ENCODE results near the gene NEDD9.

NEDD9 gene

GRCh38 chr6:11230158-11231107 is 2.0 kb downstream of the NEDD9 start (continued):
- TF ChIP-seq CREB5 (CRISPR knock-in tag; IDR thresholded peaks at IDR 0.05; ENCODE audit: low read depth) (no peak), TSHZ2 (CRISPR knock-in tag; IDR thresholded peaks at IDR 0.05) (no peak), CSRNP3 (CRISPR knock-in tag; IDR thresholded peaks at IDR 0.05) (no peak), ESRRG (CRISPR knock-in tag; IDR thresholded peaks at IDR 0.05) (no peak), ZNF8 (CRISPR knock-in tag; IDR thresholded peaks at IDR 0.05) (no peak), TOX (CRISPR knock-in tag; IDR thresholded peaks at IDR 0.05; ENCODE audit: borderline replicate concordance) (no peak)

- no peak for ATAC-seq
- TF ChIP-seq TSHZ2 (CRISPR knock-in tag; IDR thresholded peaks at IDR 0.05) (no peak), PPARA (CRISPR knock-in tag; IDR thresholded peaks at IDR 0.05; ENCODE audit: borderline replicate concordance) (no peak), GLIS3 (CRISPR knock-in tag; IDR thresholded peaks at IDR 0.05) (no peak), POU6F1 (CRISPR knock-in tag; IDR thresholded peaks at IDR 0.05; ENCODE audit: borderline replicate concordance, low read depth) (no peak), PATZ1 (CRISPR knock-in tag; IDR thresholded peaks at IDR 0.05; ENCODE audit: borderline replicate concordance) (no peak), TCF4 (CRISPR knock-in tag; IDR thresholded peaks at IDR 0.05; ENCODE audit: borderline replicate concordance) (no peak), CREB5 (CRISPR knock-in tag; IDR thresholded peaks at IDR 0.05; ENCODE audit: low read depth) (no peak), ZFP30 (CRISPR knock-in tag; IDR thresholded peaks at IDR 0.05) (no peak), ZNF8 (CRISPR knock-in tag; IDR thresholded peaks at IDR 0.05) (no peak), ZNF70 (CRISPR knock-in tag; IDR thresholded peaks at IDR 0.05) (no peak), ARNTL (CRISPR knock-in tag; IDR thresholded peaks at IDR 0.05; ENCODE audit: borderline replicate concordance, low read depth) (no peak)
These were observed 2.8 kb downstream of the NEDD9 start for GRCh38 chr6:11229655-11230046.

Data from SK-N-SH treated with all-trans-retinoic acid at 6 μM for 48 hours (cell line).